Measurements from ENCODE around the gene SLC7A8. TPM values are rescaled to one million over a fixed set of nuclear protein-coding genes. Genes with fewer than 3 reads are reported as not detected.
"Not testable (repeated sequence)": the region's sequence is repeated elsewhere in the genome, so short reads cannot be mapped to it uniquely, and the experiment has no call there.

Gene SLC7A8
- 33.4 TPM for total RNA-seq
- long read RNA-seq, partial matches to known transcripts: 0 of 1 reads
- long read RNA-seq, other reads (novel, unspliced or antisense): 1 of 1 reads

GRCh38 chr14:23183479-23183878, at the start of gene SLC7A8:
TSS of gene SLC7A8 (minus strand) at chr14:23183660. CDS start at chr14:23182914, 746 bp downstream.
- DNase-seq (ENCODE audit: low spot score): no peak

GRCh38 chr14:23232241-23232808, 48.9 kb upstream of the SLC7A8 start:
- DNase-seq (ENCODE audit: low spot score): not testable (repeated sequence)

- no peak for DNase-seq (ENCODE audit: low spot score)
Measured at GRCh38 chr14:23228812-23229211, 45.4 kb upstream of the SLC7A8 start.

- DNase-seq (ENCODE audit: low spot score): no peak
Measured at GRCh38 chr14:23227566-23227965, 44.1 kb upstream of the SLC7A8 start.

- DNase-seq (ENCODE audit: low spot score): not testable (repeated sequence)
Measured at GRCh38 chr14:23224958-23225357, 41.5 kb upstream of the SLC7A8 start.

GRCh38 chr14:23219075-23219474, 35.6 kb upstream of the SLC7A8 start:
- DNase-seq (ENCODE audit: low spot score): no peak

- no peak for DNase-seq (ENCODE audit: low spot score)
Measured at GRCh38 chr14:23217032-23218020, 33.9 kb upstream of the SLC7A8 start.

- no peak for DNase-seq (ENCODE audit: low spot score)
Measured at GRCh38 chr14:23215421-23215820, 32.0 kb upstream of the SLC7A8 start.

- DNase-seq (ENCODE audit: low spot score): no peak
Measured at GRCh38 chr14:23209651-23210423, 26.4 kb upstream of the SLC7A8 start.

GRCh38 chr14:23208324-23208723, 24.9 kb upstream of the SLC7A8 start:
- DNase-seq (ENCODE audit: low spot score): no peak

- DNase-seq (ENCODE audit: low spot score): no peak
Measured at GRCh38 chr14:23207146-23207540, 23.7 kb upstream of the SLC7A8 start.

GRCh38 chr14:23206422-23207145, 23.1 kb upstream of the SLC7A8 start:
- DNase-seq (ENCODE audit: low spot score): no peak

- no peak for DNase-seq (ENCODE audit: low spot score)
Measured at GRCh38 chr14:23202001-23202400, 18.5 kb upstream of the SLC7A8 start.

- not testable (repeated sequence) for DNase-seq (ENCODE audit: low spot score)
Measured at GRCh38 chr14:23199141-23199540, 15.7 kb upstream of the SLC7A8 start.

- not testable (repeated sequence) for DNase-seq (ENCODE audit: low spot score)
Measured at GRCh38 chr14:23196487-23196886, 13.0 kb upstream of the SLC7A8 start.

- DNase-seq (ENCODE audit: low spot score): no peak
Measured at GRCh38 chr14:23195552-23196101, 12.2 kb upstream of the SLC7A8 start.

GRCh38 chr14:23193432-23193831, 10.0 kb upstream of the SLC7A8 start:
- no peak for DNase-seq (ENCODE audit: low spot score)

- no peak for DNase-seq (ENCODE audit: low spot score)
Measured at GRCh38 chr14:23187925-23188324, 4.5 kb upstream of the SLC7A8 start.

GRCh38 chr14:23186913-23187654, 3.6 kb upstream of the SLC7A8 start:
- no peak for DNase-seq (ENCODE audit: low spot score)

- no peak for DNase-seq (ENCODE audit: low spot score)
Measured at GRCh38 chr14:23185063-23185462, 1.6 kb upstream of the SLC7A8 start.

Measured in mesenteric fat pad (tissue), 1 donor.